Liver (tissue), 9 donors: Measurements from ENCODE around the gene VARS1. TPM values are rescaled to one million over a fixed set of nuclear protein-coding genes. Genes with fewer than 3 reads are reported as not detected.

Experiments
- DNase-seq: peaks from one replicate; pipeline ENCODE4 v3.0.0-alpha.2; 2017; ENCODE audit warnings: low spot score
- H3K27ac ChIP-seq, 2 donors: one replicate each; pipeline ENCODE4 v1.7.0; 2013; ENCODE audit warnings: inconsistent platforms in 2 of 2, low read length in 2 of 2, control low read depth in 1 of 2, low read depth in 1 of 2, mild to moderate bottlenecking in 1 of 2
- H3K27me3 ChIP-seq, 4 donors: one replicate each; pipeline versions ENCODE4 v1.6.1 to v1.7.0; 2013; ENCODE audit warnings: low read length in 3 of 4, inconsistent platforms in 1 of 4, mild to moderate bottlenecking in 1 of 4, moderate library complexity in 1 of 4; ENCODE audit not compliant: control insufficient read depth in 4 of 4, insufficient read depth in 4 of 4
- H3K36me3 ChIP-seq, 4 donors: one replicate each; pipeline versions ENCODE4 v1.6.1 to v1.7.0; 2013; ENCODE audit warnings: low read length in 3 of 4, mild to moderate bottlenecking in 3 of 4, low read depth in 1 of 4, moderate library complexity in 1 of 4; ENCODE audit not compliant: control insufficient read depth in 4 of 4, insufficient read depth in 3 of 4
- H3K4me1 ChIP-seq, 4 donors: one replicate each; pipeline versions ENCODE4 v1.6.1 to v1.7.0; 2013; ENCODE audit warnings: low read length in 3 of 4, mild to moderate bottlenecking in 3 of 4, moderate library complexity in 1 of 4; ENCODE audit not compliant: control insufficient read depth in 4 of 4, insufficient read depth in 4 of 4
- H3K4me3 ChIP-seq, 3 donors: one replicate each; pipeline versions ENCODE4 v1.6.1 to v1.7.0; 2013; ENCODE audit warnings: low read length in 3 of 3, control low read depth in 1 of 3, low read depth in 1 of 3, mild to moderate bottlenecking in 1 of 3
- H3K9ac ChIP-seq, 2 donors: one replicate each; pipeline ENCODE4 v1.7.0; 2013; ENCODE audit warnings: low read length in 2 of 2, mild to moderate bottlenecking in 2 of 2, moderate library complexity in 2 of 2, control low read depth in 1 of 2, low read depth in 1 of 2
- H3K9me3 ChIP-seq, 4 donors: one replicate each; pipeline versions ENCODE4 v1.6.1 to v1.7.0; 2013; ENCODE audit warnings: low read length in 3 of 4; ENCODE audit not compliant: control insufficient read depth in 4 of 4
- EGR1 ChIP-seq, 2 donors: IDR thresholded peaks; 2 replicates each; pipeline ENCODE4 v1.6.1; 2016 to 2018; ENCODE audit warnings: antibody characterized with exemption in 2 of 2, low read depth in 2 of 2
- FOXA1 ChIP-seq: IDR thresholded peaks from 2 replicates; pipeline ENCODE4 v1.6.1; 2016; ENCODE audit warnings: antibody characterized with exemption
- FOXA2 ChIP-seq: IDR thresholded peaks from 2 replicates; pipeline ENCODE4 v1.6.1; 2016; ENCODE audit warnings: antibody characterized with exemption
- GABPA ChIP-seq, 2 donors: IDR thresholded peaks in 1 of 2; conservative IDR thresholded peaks in 1 of 2; 2 replicates each; pipeline ENCODE4 v1.6.1; 2016; ENCODE audit warnings: antibody characterized with exemption in 2 of 2, mild to moderate bottlenecking in 1 of 2, moderate library complexity in 1 of 2
- HNF4A ChIP-seq, 2 donors: conservative IDR thresholded peaks; 2 replicates each; pipeline ENCODE4 v1.6.1; 2016; ENCODE audit warnings: antibody characterized with exemption in 2 of 2, mild to moderate bottlenecking in 2 of 2
- HNF4G ChIP-seq: IDR thresholded peaks from 2 replicates; pipeline ENCODE4 v1.6.1; 2016; ENCODE audit warnings: antibody characterized with exemption
- JUND ChIP-seq, 2 donors: IDR thresholded peaks; 2 replicates each; pipeline ENCODE4 v1.6.1; 2016; ENCODE audit warnings: antibody characterized with exemption in 2 of 2
- NR2F2 ChIP-seq: IDR thresholded peaks from 2 replicates; pipeline ENCODE4 v1.6.1; 2016; ENCODE audit warnings: antibody characterized with exemption
- RAD21 ChIP-seq, 2 donors: IDR thresholded peaks; 2 replicates each; pipeline ENCODE4 v1.6.1; 2016; ENCODE audit warnings: antibody characterized with exemption in 2 of 2, mild to moderate bottlenecking in 2 of 2
- RXRA ChIP-seq, 2 donors: IDR thresholded peaks; 2 replicates each; pipeline ENCODE4 v1.6.1; 2017 to 2018; ENCODE audit warnings: antibody characterized with exemption in 2 of 2, mild to moderate bottlenecking in 1 of 2
- SP1 ChIP-seq: IDR thresholded peaks from 2 replicates; pipeline ENCODE4 v1.6.1; 2018; ENCODE audit warnings: antibody characterized with exemption, mild to moderate bottlenecking
- TAF1 ChIP-seq: conservative IDR thresholded peaks from 2 replicates; pipeline ENCODE4 v1.6.1; 2016; ENCODE audit warnings: antibody characterized with exemption, mild to moderate bottlenecking
- YY1 ChIP-seq: IDR thresholded peaks from 2 replicates; pipeline ENCODE4 v1.6.1; 2016; ENCODE audit warnings: antibody characterized with exemption, mild to moderate bottlenecking
- WGBS: extraction: QIAGEN DNeasy Blood & Tissue Kit; methylation state at CpG from one replicate; pipeline ENCODE4 v1.1.7; 2013; 5-methylcytosine and 5-hydroxymethylcytosine counted together
- polyA plus RNA-seq, 2 donors: library from polyadenylated mRNA; stranded (reverse) in 1 of 2; unstranded in 1 of 2; fragments of 200-250 nt in 1 of 2; fragments of >200 nt in 1 of 2; fragmentation: Nextera tagmentation in 1 of 2; extraction: Ambion mirVana in 1 of 2; gene quantifications; one replicate each; pipeline versions ENCODE4 v1.2.1 to v1.2.3, GENCODE V29; 2013 to 2015
- total RNA-seq, 2 donors: library from RNA; depleted of rRNA; stranded (reverse); fragments of >200 nt; gene quantifications; one replicate each; pipeline ENCODE4 v1.2.3, GENCODE V29; 2014
- TF ChIP-seq, protein P1 (sequence below): fragments of 150-350 bp; IDR thresholded peaks from 2 replicates; pipeline ENCODE4 v1.5.1; 2017; ENCODE audit warnings: improper control_type of control experiment, low read depth, low read length; ENCODE audit not compliant: missing input control
- TF ChIP-seq, protein P2 (sequence below): IDR thresholded peaks from 2 replicates; pipeline ENCODE4 v1.6.1; 2016; ENCODE audit warnings: antibody characterized with exemption
- TF ChIP-seq, protein P3 (sequence below): IDR thresholded peaks from 2 replicates; pipeline ENCODE4 v1.6.1; 2016; ENCODE audit warnings: antibody characterized with exemption, mild to moderate bottlenecking
- TF ChIP-seq, protein P4 (sequence below): IDR thresholded peaks from 2 replicates; pipeline ENCODE4 v1.6.1; 2016; ENCODE audit warnings: antibody characterized with exemption
- TF ChIP-seq, protein P5 (sequence below): IDR thresholded peaks from 2 replicates; pipeline ENCODE4 v1.6.1; 2016; ENCODE audit warnings: antibody characterized with exemption
- donor health status: healthy.
- donor health status: healthy.
- donor health status: healthy.
- donor health status: healthy.
- donor health status: healthy.

Gene VARS1
- total and polyA plus RNA-seq, 4 donors: 17.9 to 44.7 (median 32.4) TPM

DNA sequence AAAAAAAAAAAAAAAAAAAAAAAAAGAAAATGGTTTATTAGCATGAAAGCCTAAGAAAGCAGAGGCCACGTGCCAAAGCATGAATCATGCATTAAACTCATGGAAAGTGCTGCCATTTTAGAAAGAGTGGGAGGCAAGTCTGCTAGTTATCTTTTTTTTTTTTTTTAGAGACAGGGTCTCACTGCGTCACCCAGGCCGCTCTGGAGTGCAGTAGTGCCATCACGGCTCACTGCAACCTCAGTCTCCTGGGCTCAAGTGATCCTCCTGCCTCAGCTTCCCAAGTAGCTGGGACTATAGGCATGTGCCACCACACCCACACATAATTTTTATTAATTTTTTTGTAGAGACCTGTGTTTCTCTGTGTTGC, 23.6 kb downstream of the VARS1 start (continued):
- TF ChIP-seq, protein P1, sequence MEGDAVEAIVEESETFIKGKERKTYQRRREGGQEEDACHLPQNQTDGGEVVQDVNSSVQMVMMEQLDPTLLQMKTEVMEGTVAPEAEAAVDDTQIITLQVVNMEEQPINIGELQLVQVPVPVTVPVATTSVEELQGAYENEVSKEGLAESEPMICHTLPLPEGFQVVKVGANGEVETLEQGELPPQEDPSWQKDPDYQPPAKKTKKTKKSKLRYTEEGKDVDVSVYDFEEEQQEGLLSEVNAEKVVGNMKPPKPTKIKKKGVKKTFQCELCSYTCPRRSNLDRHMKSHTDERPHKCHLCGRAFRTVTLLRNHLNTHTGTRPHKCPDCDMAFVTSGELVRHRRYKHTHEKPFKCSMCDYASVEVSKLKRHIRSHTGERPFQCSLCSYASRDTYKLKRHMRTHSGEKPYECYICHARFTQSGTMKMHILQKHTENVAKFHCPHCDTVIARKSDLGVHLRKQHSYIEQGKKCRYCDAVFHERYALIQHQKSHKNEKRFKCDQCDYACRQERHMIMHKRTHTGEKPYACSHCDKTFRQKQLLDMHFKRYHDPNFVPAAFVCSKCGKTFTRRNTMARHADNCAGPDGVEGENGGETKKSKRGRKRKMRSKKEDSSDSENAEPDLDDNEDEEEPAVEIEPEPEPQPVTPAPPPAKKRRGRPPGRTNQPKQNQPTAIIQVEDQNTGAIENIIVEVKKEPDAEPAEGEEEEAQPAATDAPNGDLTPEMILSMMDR: no peak
- TF ChIP-seq JUND (IDR thresholded peaks at IDR 0.05) (no peak), NR2F2 (no peak)
- TF ChIP-seq, protein P2, sequence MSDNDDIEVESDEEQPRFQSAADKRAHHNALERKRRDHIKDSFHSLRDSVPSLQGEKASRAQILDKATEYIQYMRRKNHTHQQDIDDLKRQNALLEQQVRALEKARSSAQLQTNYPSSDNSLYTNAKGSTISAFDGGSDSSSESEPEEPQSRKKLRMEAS: no peak

DNA sequence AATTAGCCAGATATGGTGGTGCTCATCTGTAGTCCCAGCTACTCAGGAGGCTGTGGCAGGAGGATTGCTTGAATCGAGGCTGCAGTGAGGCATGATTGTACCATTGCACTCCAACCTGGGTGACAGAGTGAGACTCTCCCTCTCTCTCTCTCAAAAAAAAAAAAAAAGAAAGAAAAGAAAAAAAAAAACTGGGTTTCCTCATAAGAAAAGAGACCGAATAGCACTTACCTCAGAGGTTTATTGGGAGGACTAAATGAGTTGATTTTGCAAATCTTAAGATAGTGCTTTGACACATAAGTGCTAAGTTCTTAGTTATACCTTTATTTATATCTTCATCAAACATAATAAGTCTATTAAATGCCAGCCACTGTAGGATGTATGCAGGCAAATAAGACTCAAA, 24.7 kb downstream of the VARS1 start:
- TF ChIP-seq RAD21 (IDR thresholded peaks at IDR 0.05) (no peak), GABPA (IDR thresholded peaks at IDR 0.05 in 1 of 2, conservative IDR thresholded peaks at IDR 0.05 in 1 of 2) (no peak), HNF4G (no peak), EGR1 (IDR thresholded peaks at IDR 0.05; ENCODE audit: low read depth in 2 of 2) (no peak), RXRA (IDR thresholded peaks at IDR 0.05) (no peak), FOXA1 (no peak), FOXA2 (no peak), HNF4A (conservative IDR thresholded peaks at IDR 0.05) (no peak), YY1 (no peak), SP1 (no peak), JUND (IDR thresholded peaks at IDR 0.05) (no peak), TAF1 (no peak), NR2F2 (no peak)
- TF ChIP-seq, protein P3, sequence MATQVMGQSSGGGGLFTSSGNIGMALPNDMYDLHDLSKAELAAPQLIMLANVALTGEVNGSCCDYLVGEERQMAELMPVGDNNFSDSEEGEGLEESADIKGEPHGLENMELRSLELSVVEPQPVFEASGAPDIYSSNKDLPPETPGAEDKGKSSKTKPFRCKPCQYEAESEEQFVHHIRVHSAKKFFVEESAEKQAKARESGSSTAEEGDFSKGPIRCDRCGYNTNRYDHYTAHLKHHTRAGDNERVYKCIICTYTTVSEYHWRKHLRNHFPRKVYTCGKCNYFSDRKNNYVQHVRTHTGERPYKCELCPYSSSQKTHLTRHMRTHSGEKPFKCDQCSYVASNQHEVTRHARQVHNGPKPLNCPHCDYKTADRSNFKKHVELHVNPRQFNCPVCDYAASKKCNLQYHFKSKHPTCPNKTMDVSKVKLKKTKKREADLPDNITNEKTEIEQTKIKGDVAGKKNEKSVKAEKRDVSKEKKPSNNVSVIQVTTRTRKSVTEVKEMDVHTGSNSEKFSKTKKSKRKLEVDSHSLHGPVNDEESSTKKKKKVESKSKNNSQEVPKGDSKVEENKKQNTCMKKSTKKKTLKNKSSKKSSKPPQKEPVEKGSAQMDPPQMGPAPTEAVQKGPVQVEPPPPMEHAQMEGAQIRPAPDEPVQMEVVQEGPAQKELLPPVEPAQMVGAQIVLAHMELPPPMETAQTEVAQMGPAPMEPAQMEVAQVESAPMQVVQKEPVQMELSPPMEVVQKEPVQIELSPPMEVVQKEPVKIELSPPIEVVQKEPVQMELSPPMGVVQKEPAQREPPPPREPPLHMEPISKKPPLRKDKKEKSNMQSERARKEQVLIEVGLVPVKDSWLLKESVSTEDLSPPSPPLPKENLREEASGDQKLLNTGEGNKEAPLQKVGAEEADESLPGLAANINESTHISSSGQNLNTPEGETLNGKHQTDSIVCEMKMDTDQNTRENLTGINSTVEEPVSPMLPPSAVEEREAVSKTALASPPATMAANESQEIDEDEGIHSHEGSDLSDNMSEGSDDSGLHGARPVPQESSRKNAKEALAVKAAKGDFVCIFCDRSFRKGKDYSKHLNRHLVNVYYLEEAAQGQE: no peak
- TF ChIP-seq, protein P4, sequence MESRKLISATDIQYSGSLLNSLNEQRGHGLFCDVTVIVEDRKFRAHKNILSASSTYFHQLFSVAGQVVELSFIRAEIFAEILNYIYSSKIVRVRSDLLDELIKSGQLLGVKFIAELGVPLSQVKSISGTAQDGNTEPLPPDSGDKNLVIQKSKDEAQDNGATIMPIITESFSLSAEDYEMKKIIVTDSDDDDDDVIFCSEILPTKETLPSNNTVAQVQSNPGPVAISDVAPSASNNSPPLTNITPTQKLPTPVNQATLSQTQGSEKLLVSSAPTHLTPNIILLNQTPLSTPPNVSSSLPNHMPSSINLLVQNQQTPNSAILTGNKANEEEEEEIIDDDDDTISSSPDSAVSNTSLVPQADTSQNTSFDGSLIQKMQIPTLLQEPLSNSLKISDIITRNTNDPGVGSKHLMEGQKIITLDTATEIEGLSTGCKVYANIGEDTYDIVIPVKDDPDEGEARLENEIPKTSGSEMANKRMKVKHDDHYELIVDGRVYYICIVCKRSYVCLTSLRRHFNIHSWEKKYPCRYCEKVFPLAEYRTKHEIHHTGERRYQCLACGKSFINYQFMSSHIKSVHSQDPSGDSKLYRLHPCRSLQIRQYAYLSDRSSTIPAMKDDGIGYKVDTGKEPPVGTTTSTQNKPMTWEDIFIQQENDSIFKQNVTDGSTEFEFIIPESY: no peak
- TF ChIP-seq, protein P5, sequence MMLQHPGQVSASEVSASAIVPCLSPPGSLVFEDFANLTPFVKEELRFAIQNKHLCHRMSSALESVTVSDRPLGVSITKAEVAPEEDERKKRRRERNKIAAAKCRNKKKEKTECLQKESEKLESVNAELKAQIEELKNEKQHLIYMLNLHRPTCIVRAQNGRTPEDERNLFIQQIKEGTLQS: no peak
- TF ChIP-seq, protein P1: no peak
- TF ChIP-seq, protein P2: no peak
- Histone ChIP-seq H3K27me3 (no peaks in the 10 kb centered on the region), H3K4me3 (no peak overlapping the region), H3K27ac (no peak overlapping the region), H3K4me1 (peaks cover 5 to 17% (median 9%) of the 10 kb centered on the region in 4 donors), H3K9ac (no peak overlapping the region), H3K36me3 (no peaks in the 10 kb centered on the region), H3K9me3 (no peaks in the 10 kb centered on the region)
- DNase-seq: no peak
- 85% methylated on average over 2 of the region's 2 CpGs for WGBS
